Activated T-helper 9 cell treated with anti-CD3 and anti-CD28 coated beads, Interleukin-2, amount 50 U/mL, for 16 hours (primary cell): Measurements from ENCODE around the gene TBC1D1.
"Not testable (repeated sequence)": the region's sequence is repeated elsewhere in the genome, so short reads cannot be mapped to it uniquely, and the experiment has no call there.

ENCODE experiments used
- DNase-seq: peaks from one replicate; pipeline ENCODE4 v3.0.0-alpha.2; 2020; ENCODE audit warnings: low read depth

The TBC1D1 gene

GRCh38 chr4:38013461-38014366, 122.8 kb downstream of the TBC1D1 start:
- DNase-seq = no peak

- DNase-seq = no peak
Observed at GRCh38 chr4:38014421-38014852, 123.6 kb downstream of the TBC1D1 start.

GRCh38 chr4:38015886-38016515, 125.1 kb downstream of the TBC1D1 start:
- no peak for DNase-seq

DNA sequence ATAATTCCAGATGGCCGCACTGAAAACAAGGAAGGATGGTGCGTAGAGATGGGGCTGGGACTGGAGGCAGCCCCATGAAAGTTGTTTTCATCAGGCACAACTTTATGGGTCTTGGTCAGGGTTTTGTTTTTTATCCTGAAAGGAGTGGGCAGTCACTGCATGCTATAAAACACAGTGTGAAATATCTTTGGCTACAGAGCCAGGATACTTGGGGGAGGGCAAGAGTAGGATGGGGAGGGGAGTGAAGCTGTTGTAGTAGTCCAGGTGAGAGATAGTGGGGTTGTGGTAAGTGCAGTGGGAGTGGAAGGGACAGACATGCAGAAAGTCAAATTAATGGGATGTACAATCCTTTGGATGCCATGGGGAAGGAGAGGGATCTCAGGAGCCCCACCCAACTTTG, 125.8 kb downstream of the TBC1D1 start:
- DNase-seq = no peak

DNA sequence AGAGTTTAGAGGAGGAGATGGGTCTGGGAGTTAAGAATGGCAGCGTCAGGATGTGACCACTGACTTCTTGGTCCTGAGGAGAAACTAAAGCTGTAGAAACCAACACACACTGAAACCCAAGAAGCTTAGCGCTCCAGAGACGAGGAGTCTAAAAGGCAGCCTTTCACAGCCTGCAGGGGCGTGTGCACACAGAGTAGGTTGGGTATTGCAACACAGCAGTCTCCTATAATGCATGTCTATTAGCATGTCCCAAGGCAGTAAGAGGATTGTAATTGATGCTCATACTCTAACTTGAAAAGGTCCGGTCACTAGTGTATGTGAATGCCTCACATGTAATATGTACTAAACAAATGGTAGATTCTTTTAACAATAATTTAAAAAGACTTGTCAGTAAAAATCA, 126.7 kb downstream of the TBC1D1 start:
- no peak for DNase-seq

DNA sequence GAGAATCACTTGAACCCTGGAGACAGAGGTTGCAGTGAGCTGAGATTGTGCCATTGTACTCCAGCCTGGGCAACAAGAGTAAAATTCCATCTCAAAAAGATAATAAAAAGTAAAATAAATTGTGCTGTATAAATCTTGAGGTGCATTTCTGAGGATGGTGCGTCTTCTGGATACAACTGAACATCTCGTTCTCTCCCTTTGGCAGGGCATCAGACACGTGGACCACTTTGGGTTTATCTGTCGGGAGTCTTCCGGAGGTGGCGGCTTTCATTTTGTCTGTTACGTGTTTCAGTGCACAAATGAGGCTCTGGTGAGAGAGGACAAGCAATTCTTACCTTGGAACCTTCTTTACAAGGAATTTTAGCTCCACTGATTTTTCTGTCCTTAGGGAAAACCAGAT, 129.5 kb downstream of the TBC1D1 start:
- no peak for DNase-seq

DNA sequence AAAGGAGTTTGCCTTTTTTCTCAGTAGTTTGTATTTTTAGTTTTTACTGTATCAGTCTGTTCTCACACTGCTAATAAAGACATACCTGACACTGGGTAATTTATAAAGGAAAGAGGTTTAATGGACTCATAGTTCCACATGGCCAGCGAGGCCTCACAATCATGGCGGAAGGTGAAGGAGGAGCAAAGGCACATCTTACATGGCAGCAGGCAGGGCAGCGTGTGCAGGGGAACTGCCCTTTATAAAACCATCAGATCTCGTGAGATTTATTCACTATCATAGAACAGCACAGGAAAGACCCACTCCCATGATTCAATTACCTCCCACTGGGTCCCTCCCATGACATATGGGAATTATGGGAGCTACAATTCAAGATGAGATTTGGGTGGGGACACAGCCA, 130.1 kb downstream of the TBC1D1 start:
- not testable (repeated sequence) for DNase-seq

GRCh38 chr4:38021751-38022150, 130.9 kb downstream of the TBC1D1 start:
- DNase-seq = no peak

DNA sequence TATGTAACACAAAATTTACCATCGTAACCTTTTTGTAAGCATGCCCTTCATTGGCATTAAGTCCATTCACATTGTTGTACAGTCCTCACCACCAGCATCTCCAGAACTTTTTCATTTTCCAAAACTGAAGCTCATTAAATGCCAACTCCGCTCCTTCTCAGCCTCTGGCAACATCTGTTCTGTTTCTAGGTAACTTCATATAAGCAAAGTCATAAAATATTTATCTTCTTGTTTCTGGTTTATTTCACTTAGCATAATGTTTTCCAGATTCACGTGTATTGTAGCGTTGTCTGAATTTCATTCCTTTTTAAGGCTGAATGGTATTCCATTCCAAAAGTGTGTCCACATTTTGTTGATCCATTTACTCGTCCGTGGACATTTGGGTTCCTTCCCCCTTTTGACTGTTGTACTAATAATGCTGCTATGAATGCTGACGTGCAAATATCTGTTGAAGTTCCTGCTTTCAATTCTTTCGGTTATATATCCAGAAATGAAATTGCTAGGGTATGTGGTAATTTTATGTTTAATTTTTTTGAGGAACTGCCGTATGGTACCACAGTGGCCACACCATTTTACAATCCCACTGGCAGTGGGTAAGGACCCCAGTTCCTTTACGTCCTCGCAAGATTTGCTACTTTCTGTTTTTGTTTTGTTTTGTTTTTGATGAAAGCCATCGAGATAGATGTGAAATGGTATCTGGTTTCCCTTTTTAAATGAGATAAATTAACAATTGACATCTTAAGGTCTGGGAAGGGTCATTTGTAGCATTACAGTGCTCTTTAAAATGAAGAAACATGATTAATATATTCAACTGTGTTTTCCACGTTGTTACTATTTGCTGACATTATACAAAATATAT, 132.7 kb downstream of the TBC1D1 start:
- DNase-seq = no peak

DNA sequence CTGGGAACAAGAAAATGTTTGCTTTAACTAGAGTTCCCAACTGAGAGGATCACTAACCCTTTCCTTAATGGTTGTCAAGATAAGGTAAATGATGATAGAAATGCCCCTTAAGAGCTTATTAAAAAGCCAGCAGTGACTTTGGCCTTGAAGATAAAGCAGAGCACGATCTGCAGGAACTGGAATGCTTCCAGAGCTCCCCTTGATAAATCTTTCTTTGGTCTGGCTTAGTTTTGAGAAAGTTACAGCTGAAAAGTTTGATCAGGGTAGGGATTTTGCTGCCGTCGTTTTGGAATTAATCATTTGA, 133.3 kb downstream of the TBC1D1 start:
- no peak for DNase-seq

- no peak for DNase-seq
Observed at GRCh38 chr4:38025665-38026064, 134.8 kb downstream of the TBC1D1 start.

GRCh38 chr4:38026158-38026740, 135.4 kb downstream of the TBC1D1 start:
- DNase-seq = no peak

GRCh38 chr4:38030023-38030422, 139.1 kb downstream of the TBC1D1 start:
- no peak for DNase-seq

DNA sequence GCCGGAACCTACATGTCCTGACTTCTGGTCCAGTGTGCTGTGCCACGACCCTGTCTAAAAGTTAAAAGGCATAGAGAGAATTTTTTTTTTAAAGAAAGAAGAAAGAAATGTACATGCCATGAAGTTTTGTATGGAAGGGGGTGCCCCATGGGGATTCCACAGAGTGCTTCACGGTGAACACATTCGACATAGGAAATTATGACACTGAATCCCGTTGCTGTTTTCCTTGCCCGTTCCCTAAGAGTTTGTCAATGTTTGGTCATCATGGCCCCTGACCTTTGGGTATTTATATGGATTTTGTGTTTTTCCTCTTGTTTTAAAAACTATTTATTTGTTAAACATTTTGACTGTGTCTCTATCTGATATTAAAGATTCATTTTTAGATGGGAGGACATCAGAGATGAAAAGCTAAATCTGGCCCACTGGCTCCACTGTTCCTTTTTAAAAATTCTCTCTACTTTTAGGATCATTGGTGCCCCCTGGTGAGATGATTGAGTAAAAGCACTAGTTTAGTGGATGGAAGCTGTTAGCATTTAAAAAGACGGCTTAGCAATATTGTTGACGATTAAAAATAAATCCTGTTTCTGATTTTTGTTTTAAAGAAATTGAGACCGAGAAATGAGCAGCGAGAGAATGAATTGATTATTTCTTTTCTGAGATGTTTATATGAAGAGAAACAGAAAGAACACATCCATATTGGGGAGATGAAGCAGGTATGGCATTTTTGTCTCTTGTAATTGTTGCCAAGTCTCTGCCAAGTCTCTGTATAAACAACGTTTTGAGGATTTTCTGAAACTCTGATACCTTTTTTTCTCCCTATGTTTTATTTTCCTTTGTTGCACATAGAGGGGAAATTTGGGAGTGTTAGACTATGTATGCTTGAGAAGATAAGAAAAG, 144.3 kb downstream of the TBC1D1 start:
- no peak for DNase-seq

GRCh38 chr4:38036548-38036947, 145.7 kb downstream of the TBC1D1 start:
- DNase-seq = no peak

- no peak for DNase-seq
Observed at GRCh38 chr4:38037612-38038011, 146.7 kb downstream of the TBC1D1 start.

- DNase-seq = no peak
Observed at GRCh38 chr4:38040619-38041018, 149.7 kb downstream of the TBC1D1 start.

DNA sequence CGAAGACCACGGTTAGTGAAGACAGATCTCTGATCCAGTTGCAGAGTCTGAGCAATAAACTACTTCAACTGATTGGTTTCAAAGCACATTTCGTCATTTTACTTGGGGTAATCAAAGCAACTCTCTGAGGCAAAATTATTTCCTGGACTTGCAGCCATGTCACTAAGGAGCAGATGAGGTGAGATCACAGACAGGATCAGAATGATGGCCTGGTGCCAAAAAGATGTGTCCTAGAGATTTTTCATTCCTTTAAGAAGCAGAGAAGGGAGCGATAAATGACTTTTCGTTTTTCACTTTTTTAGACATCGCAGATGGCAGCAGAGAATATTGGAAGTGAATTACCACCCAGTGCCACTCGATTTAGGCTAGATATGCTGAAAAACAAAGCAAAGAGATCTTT, 153.2 kb downstream of the TBC1D1 start:
- no peak for DNase-seq

GRCh38 chr4:38045289-38045988, 154.6 kb downstream of the TBC1D1 start:
- DNase-seq = no peak

DNA sequence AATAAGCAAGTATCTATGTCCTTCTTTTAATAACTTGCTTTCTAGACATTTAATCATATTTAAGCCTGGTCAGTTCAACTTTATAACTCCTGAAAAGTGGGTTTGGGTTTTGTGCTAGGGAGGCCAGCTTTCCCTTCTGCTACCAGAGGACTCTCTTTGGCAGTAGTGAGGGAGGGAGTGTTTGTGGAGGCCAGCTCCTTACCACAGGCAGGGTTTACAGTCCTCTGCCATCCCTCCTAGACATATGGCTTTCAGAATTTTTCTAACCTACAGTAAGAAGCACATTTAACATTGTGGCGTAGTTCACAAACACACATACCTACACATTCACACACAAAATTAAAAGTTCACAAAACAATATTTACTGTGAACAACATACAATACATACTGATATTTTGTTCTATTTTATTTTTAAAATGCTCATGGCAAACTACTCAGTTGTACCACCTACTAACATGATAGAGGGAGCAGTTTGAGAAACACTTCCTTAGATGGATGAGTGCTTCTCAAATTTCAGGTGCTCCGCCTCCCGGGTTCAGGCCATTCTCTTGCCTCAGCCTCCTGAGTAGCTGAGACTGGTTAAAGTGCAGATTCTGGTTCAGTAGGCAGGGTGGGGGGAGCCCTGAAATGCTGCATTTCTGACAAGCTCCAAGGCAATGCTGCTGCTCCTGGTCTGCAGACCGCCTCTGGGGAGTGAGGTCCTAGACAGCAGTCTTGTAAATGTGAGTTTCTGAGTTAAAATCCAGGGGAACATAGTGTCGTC, 156.0 kb downstream of the TBC1D1 start:
- no peak for DNase-seq
